ENCODE data around the gene MYD88. TPM values are rescaled to one million over a fixed set of nuclear protein-coding genes. Genes with fewer than 3 reads are reported as not detected.

The MYD88 gene
- total RNA-seq, 2 donors from 2014 or later: 23.5 to 41.2 TPM

Other genes starting within 250 kb of the MYD88 start
- 10 to 100 TPM; 13.2 to 13.8 TPM for gene VILL, start 147.9 kb upstream of the MYD88 start, total RNA-seq
- gene PLCD1, start 109.0 kb upstream of the MYD88 start, total RNA-seq: 10 to 100 TPM; 10.0 to 18.5 TPM
- 1 to 10 TPM in 1 of 2 donors, under 1 TPM in 1; 0.18 to 1.9 TPM for gene DLEC1, start 99.5 kb upstream of the MYD88 start, total RNA-seq
- gene ACAA1, start 1.5 kb upstream of the MYD88 start, total RNA-seq: 10 to 100 TPM; 73.9 to 83.9 TPM
- gene OXSR1, start 26.9 kb downstream of the MYD88 start, total RNA-seq: 10 to 100 TPM; 46.8 to 58.3 TPM
- 1 to 10 TPM in 1 of 2 donors, under 1 TPM in 1; 0.11 to 1.1 TPM for gene SLC22A13, start 127.2 kb downstream of the MYD88 start, total RNA-seq
- gene SLC22A14, start 143.6 kb downstream of the MYD88 start, total RNA-seq: not detected
- 1 to 10 TPM; 2.3 to 9.8 TPM for gene XYLB, start 208.1 kb downstream of the MYD88 start, total RNA-seq